GM12891 (cell line): Measurements from ENCODE around the gene LATS2. TPM values are rescaled to one million over a fixed set of nuclear protein-coding genes. Genes with fewer than 3 reads are reported as not detected.

Experiments used
- DNase-seq: peaks from one replicate; pipeline ENCODE4 v3.0.0; 2011; ENCODE audit warnings: low spot score; ENCODE audit not compliant: insufficient read length
- FAIRE-seq: peaks from 2 replicates; lab custom pipeline; 2011; peaks lifted over from hg19 to GRCh38; lab: Jason Lieb, UNC
- PAX5 ChIP-seq: IDR thresholded peaks from 2 replicates; pipeline ENCODE4 v1.6.1; 2011; ENCODE audit warnings: low read length, moderate library complexity, mild to moderate bottlenecking; ENCODE audit not compliant: insufficient read depth, severe bottlenecking
- POLR2A ChIP-seq: IDR thresholded peaks from 2 replicates; pipeline ENCODE4 v1.6.1; 2011; ENCODE audit warnings: low read depth, low read length, control low read depth
- POLR2AphosphoS5 ChIP-seq: IDR thresholded peaks from 2 replicates; pipeline ENCODE4 v1.6.1; 2011; ENCODE audit warnings: low read depth, low read length, control low read depth
- POU2F2 ChIP-seq: IDR thresholded peaks from 2 replicates; pipeline ENCODE4 v1.6.1; 2011; ENCODE audit warnings: low read depth, mild to moderate bottlenecking, control low read depth, low read length, moderate library complexity
- SPI1 ChIP-seq: IDR thresholded peaks from 2 replicates; pipeline ENCODE4 v1.6.1; 2011; ENCODE audit warnings: low read depth, low read length, control low read depth
- TAF1 ChIP-seq: IDR thresholded peaks from 2 replicates; pipeline ENCODE4 v1.6.1; 2011; ENCODE audit warnings: low read depth, low read length, control low read depth
- polyA plus RNA-seq: library from polyadenylated mRNA; unstranded; fragments of >200 nt; gene quantifications from one replicate; pipeline ENCODE4 v1.2.1, GENCODE V29; 2012; ENCODE audit warnings: low read depth, missing spikeins, inconsistent platforms; ENCODE audit not compliant: missing spikeins

The LATS2 gene
- polyA plus RNA-seq, result 2.2 TPM

DNA sequence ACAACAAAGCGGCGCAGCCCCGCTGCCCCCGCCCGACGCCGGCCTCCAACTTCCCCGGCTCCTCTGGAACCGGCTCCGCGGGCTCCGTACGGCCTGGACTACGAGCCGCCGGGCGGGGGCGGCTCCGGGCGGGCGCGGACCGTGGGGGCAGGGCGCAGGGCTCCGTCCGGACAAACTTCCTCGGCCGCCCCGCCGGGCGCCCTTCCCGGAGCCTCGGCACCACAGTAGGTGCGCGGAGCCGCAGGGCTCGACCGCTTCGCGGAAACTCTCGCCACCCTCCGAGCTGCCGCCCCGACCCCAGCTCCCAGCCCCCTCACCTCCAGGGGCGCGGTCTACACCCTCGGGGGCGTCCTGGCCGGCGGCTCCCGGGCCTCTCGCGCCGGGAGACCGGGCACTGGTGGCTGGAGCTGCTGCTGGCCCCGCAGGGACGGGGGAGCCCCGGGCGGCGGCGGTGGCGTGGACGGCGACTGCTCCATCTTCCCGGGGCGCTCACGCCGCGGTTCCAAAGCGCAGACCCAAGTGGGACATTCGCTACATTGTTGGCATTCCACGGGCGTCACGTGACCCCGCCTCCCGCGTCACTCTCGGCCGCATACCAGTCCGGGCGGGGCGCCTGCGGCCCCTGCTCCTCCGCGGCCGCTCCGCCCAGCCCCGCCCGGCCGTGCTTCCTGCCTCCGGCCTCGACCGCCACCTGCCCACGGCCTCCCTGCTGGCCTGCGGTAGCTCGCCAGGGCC is at the start of gene LATS2:
LATS2 (minus strand) TSS at position 558 of the 735 bp plus-strand sequence. CDS start 15,560 bp downstream, outside the sequence.
- peak; percentile 77 for DNase-seq
- FAIRE-seq, result peak; percentile 95
- TF ChIP-seq POLR2AphosphoS5 (no peak), PAX5 (no peak), POLR2A (no peak), TAF1 (no peak), SPI1 (no peak), POU2F2 (no peak)

DNA sequence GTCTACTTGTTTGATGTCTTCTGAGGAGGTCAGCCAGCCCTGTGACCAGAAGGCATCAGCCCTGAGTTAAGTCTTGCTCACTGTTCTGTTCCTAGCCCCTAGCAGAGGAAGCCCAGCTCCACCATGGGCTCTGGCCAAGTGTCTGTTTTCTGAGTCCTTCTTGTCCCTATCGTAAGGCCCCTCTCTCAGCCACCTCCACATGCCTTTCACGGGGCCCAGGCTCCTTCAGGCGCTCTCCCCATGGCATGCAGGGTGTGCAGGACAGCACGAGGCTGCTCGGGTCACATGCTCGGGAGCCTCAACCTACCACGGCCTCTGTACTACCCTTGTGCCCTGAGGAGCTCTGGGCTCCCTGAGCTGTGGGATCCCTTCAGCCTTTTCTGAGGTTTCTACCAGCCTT is 47.8 kb upstream of the LATS2 start:
- FAIRE-seq (no peak), DNase-seq (no peak)
- no peak for TF ChIP-seq POU2F2
- TF ChIP-seq TAF1, result no peak
- TF ChIP-seq SPI1, result no peak
- no peak for TF ChIP-seq PAX5
- TF ChIP-seq POLR2A, result no peak
- TF ChIP-seq POLR2AphosphoS5, result no peak

GRCh38 chr13:21106089-21106488 is 44.7 kb upstream of the LATS2 start:
- no peak for DNase-seq
- FAIRE-seq, result no peak
- TF ChIP-seq POLR2AphosphoS5 (no peak), PAX5 (no peak), POLR2A (no peak), SPI1 (no peak), POU2F2 (no peak), TAF1 (no peak)

DNA sequence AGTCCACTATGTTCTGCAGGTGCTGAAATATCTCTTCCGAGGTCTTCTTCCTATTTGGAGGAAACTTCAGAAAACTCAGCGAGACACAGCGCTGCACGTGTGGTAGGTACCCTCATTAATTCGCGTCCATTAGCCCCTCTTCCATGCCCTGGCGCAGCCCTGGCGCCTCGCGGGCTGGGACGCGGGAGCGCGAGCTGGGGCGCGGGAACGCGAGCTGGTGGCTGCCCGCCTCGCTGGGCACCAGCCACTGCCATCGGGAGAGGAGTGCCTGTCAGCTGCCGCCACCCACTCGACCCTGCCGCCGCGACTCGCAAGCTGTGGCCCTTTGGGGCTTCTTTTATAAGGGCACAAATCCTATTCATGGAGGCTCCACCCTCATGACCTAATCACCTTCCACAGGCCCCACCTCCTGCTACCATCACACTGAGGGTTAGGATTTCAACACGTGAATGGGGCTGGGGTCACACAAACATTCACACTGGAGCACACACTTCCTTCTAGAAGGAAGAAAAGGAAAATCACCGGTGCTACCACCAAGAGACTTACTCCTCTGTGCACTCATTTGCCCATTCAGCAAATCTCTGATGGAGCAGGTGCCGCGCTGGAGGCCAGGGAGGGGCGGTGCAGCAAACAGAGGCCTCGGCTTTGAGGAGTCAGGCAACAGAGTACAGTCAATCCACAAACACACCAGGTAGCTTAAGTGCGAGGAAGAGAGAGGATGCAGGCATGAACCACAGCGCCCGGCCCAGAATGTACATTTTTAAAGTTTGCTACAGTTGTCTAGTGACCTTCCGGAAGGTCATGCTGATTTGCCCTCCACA is 43.0 kb upstream of the LATS2 start:
- FAIRE-seq, result no peak
- no peak for DNase-seq
- TF ChIP-seq POLR2AphosphoS5 (no peak), POU2F2 (no peak), PAX5 (no peak), POLR2A (no peak), SPI1 (no peak), TAF1 (no peak)

DNA sequence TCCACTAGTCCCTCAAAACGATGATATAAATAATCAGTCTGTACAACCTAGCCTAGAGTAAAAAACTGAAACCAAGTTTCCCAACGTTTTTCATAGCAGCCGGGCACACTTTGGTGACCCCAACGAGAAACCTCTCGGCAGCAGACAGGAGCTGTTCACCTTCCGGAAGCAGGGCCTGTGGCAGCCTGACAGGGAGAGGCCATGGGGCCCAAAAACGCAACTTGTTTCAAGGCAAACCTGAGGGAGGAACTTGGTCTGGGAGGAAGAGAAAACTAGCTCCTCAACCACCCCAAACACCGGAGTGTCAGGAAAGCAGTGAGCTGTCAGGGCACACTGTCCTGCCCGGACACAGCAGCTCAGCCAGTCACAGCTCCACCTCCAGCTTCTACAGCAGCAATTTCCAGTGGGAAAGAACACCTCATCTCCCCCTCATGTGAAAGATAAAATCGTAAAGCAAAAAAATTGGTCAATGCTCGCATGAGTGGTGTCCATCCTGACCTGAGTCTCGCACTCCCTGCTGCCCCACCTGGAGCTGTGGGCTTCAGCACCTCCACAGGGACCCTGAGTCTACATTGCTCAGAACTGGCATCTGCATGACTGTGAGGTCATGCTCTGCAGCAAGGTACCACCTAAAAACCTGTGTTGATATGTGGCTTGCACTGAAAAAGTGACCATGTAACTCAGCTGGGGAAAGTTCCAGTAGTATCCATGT is 40.6 kb upstream of the LATS2 start:
- TF ChIP-seq POU2F2, result no peak
- no peak for TF ChIP-seq PAX5
- no peak for TF ChIP-seq POLR2AphosphoS5
- no peak for TF ChIP-seq SPI1
- TF ChIP-seq POLR2A, result no peak
- no peak for TF ChIP-seq TAF1
- DNase-seq, result no peak
- no peak for FAIRE-seq

DNA sequence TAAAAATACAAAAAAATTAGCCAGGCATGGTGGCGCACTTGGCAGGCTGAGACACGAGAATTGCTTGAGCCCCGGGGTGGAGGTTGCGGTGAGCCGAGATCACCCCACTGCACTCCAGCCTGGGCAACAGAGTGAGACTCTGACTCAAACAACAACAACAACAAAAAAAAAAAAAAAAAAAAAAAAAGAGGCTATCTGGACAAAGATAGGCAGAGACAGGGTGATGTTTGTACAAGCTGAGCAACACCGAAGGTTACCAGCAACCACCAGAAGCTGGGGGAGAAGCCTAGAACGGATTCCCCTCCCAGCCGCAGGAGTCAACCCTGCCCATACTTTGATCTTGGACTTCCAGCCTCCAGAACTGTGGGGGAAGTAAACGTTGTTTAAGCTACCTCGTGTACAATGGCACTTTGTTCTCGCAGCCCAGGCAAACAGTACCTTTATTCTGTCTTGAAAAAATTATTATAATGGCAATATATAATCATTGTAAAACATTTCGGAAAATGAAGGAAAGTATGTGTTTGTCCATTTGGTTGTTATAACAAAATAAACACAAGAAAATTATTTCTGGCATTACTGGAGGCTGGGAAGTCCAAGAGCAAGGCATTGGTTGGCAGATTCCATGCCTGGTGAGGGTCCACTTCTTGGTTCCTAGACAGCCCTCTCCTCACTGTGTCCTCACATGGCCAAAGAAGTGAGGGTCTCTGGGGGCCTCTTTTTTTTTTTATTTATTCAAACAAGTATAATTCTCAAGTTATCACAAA is 39.8 kb upstream of the LATS2 start:
- DNase-seq, result no peak
- TF ChIP-seq POU2F2 (no peak), TAF1 (no peak), PAX5 (no peak), POLR2A (no peak), POLR2AphosphoS5 (no peak), SPI1 (no peak)
- FAIRE-seq, result no peak

DNA sequence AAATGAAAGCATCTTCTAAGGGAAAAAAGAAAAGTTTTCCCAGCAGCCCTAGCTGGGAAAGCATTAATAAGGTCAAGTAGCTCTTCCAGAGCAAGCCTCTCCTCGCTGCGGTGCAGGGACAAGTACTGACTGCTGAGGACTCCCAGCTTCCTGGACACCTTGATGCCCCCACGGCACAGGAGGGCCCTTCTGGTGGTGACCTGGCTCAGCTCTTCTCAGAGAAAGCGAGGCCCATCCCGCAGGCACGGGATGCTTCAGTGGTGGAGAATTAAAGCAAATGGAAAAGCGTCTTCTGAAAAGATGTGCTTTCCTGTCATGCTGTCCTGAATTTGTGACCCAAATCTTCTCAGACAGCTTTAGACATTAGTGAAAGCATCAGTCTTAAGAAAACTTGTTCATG is 38.8 kb upstream of the LATS2 start:
- DNase-seq (no peak), FAIRE-seq (no peak)
- no peak for TF ChIP-seq POLR2A
- TF ChIP-seq TAF1, result no peak
- TF ChIP-seq POLR2AphosphoS5, result no peak
- TF ChIP-seq PAX5, result no peak
- no peak for TF ChIP-seq SPI1
- TF ChIP-seq POU2F2, result no peak

GRCh38 chr13:21095311-21095710 is 33.9 kb upstream of the LATS2 start:
- no peak for FAIRE-seq
- DNase-seq, result no peak
- no peak for TF ChIP-seq POLR2A
- TF ChIP-seq POLR2AphosphoS5, result no peak

GRCh38 chr13:21089830-21090229 is 28.4 kb upstream of the LATS2 start:
- DNase-seq (no peak), FAIRE-seq (no peak)
- TF ChIP-seq TAF1 (no peak), PAX5 (no peak), SPI1 (no peak)
